ENCODE data around the gene MTSS2.

The MTSS2 gene

GRCh38 chr16:70685938-70686375 is at the start of gene MTSS2:
Gene MTSS2, minus strand, starts transcription at chr16:70686053. Its CDS starts 262 bp downstream, at chr16:70685791.
- ChIA-PET CTCF (no interaction called here), POLR2A (no interaction called here)
- no peak for TF ChIP-seq FOXM1 (IDR thresholded peaks at IDR 0.05; ENCODE audit: borderline replicate concordance)
- TF ChIP-seq LEF1 (IDR thresholded peaks at IDR 0.05; ENCODE audit: borderline replicate concordance): 0 out of 2 replicates have a peak, but pooled peaks have one; percentile 13
- peak; percentile 93 for DNase-seq (ENCODE audit: extremely low spot score)

GRCh38 chr16:70735141-70735979 is 49.5 kb upstream of the MTSS2 start:
- ChIA-PET POLR2A (no interaction called here), CTCF (no interaction called here)
- TF ChIP-seq BHLHE40 (IDR thresholded peaks at IDR 0.05; ENCODE audit: borderline replicate concordance): no peak
- no peak for TF ChIP-seq ZNF384 (IDR thresholded peaks at IDR 0.05)
- TF ChIP-seq SUZ12 (IDR thresholded peaks at IDR 0.05): no peak
- no peak for TF ChIP-seq SP1 (IDR thresholded peaks at IDR 0.05)
- TF ChIP-seq FOXA1 (IDR thresholded peaks at IDR 0.05): no peak
- TF ChIP-seq TARDBP (IDR thresholded peaks at IDR 0.05): no peak
- TF ChIP-seq ARNT (IDR thresholded peaks at IDR 0.05): no peak
- no peak for TF ChIP-seq NFRKB (IDR thresholded peaks at IDR 0.05)
- TF ChIP-seq PKNOX1 (IDR thresholded peaks at IDR 0.05): no peak
- TF ChIP-seq FOXM1 (IDR thresholded peaks at IDR 0.05; ENCODE audit: borderline replicate concordance): no peak
- TF ChIP-seq HDGF (IDR thresholded peaks at IDR 0.05; ENCODE audit: borderline replicate concordance): no peak
- no peak for TF ChIP-seq FOXK2 (IDR thresholded peaks at IDR 0.05)
- DNase-seq (ENCODE audit: extremely low spot score): no peak

- no peak for DNase-seq (ENCODE audit: extremely low spot score)
- no peak for TF ChIP-seq NFRKB (IDR thresholded peaks at IDR 0.05)
- no peak for TF ChIP-seq L3MBTL2 (conservative IDR thresholded peaks at IDR 0.05)
- no peak for TF ChIP-seq ELF4 (IDR thresholded peaks at IDR 0.05)
- no peak for TF ChIP-seq FOXM1 (IDR thresholded peaks at IDR 0.05; ENCODE audit: borderline replicate concordance)
- TF ChIP-seq SUZ12 (IDR thresholded peaks at IDR 0.05): no peak
- TF ChIP-seq ARNT (IDR thresholded peaks at IDR 0.05): no peak
- no peak for TF ChIP-seq LEF1 (IDR thresholded peaks at IDR 0.05; ENCODE audit: borderline replicate concordance)
- TF ChIP-seq SP1 (IDR thresholded peaks at IDR 0.05): no peak
- TF ChIP-seq HDGF (IDR thresholded peaks at IDR 0.05; ENCODE audit: borderline replicate concordance): no peak
- TF ChIP-seq FOXA1 (IDR thresholded peaks at IDR 0.05): no peak
- TF ChIP-seq ZNF384 (IDR thresholded peaks at IDR 0.05): no peak
- no peak for TF ChIP-seq FOXK2 (IDR thresholded peaks at IDR 0.05)
- no peak for TF ChIP-seq BHLHE40 (IDR thresholded peaks at IDR 0.05; ENCODE audit: borderline replicate concordance)
- no peak for TF ChIP-seq PKNOX1 (IDR thresholded peaks at IDR 0.05)
- no peak for TF ChIP-seq TARDBP (IDR thresholded peaks at IDR 0.05)
- no peak for TF ChIP-seq CTBP1 (IDR thresholded peaks at IDR 0.05; ENCODE audit: borderline replicate concordance)
- ChIA-PET POLR2A (no interaction called here), CTCF (no interaction called here)
Measured at GRCh38 chr16:70734522-70735095, 48.8 kb upstream of the MTSS2 start.

GRCh38 chr16:70730944-70731343 is 45.1 kb upstream of the MTSS2 start:
- CTCF ChIA-PET: no interaction called here
- TF ChIP-seq ZNF384 (IDR thresholded peaks at IDR 0.05) (no peak), FOXK2 (IDR thresholded peaks at IDR 0.05) (no peak), FOXA1 (IDR thresholded peaks at IDR 0.05) (no peak), SUZ12 (IDR thresholded peaks at IDR 0.05) (no peak), BHLHE40 (IDR thresholded peaks at IDR 0.05; ENCODE audit: borderline replicate concordance) (no peak), LEF1 (IDR thresholded peaks at IDR 0.05; ENCODE audit: borderline replicate concordance) (no peak), ARNT (IDR thresholded peaks at IDR 0.05) (no peak), NFRKB (IDR thresholded peaks at IDR 0.05) (no peak), TARDBP (IDR thresholded peaks at IDR 0.05) (no peak), FOXM1 (IDR thresholded peaks at IDR 0.05; ENCODE audit: borderline replicate concordance) (no peak)
- POLR2A ChIA-PET: no interaction called here
- DNase-seq (ENCODE audit: extremely low spot score): no peak

GRCh38 chr16:70730031-70730430 is 44.2 kb upstream of the MTSS2 start:
- CTCF ChIA-PET: no interaction called here
- no peak for DNase-seq (ENCODE audit: extremely low spot score)
- TF ChIP-seq ZNF384 (IDR thresholded peaks at IDR 0.05) (no peak), SP1 (IDR thresholded peaks at IDR 0.05) (no peak), PKNOX1 (IDR thresholded peaks at IDR 0.05) (no peak), LEF1 (IDR thresholded peaks at IDR 0.05; ENCODE audit: borderline replicate concordance) (no peak), SUZ12 (IDR thresholded peaks at IDR 0.05) (no peak), NFRKB (IDR thresholded peaks at IDR 0.05) (no peak), L3MBTL2 (conservative IDR thresholded peaks at IDR 0.05) (no peak), CTBP1 (IDR thresholded peaks at IDR 0.05; ENCODE audit: borderline replicate concordance) (no peak), FOXK2 (IDR thresholded peaks at IDR 0.05) (no peak), FOXA1 (IDR thresholded peaks at IDR 0.05) (no peak), ELF4 (IDR thresholded peaks at IDR 0.05) (no peak), TARDBP (IDR thresholded peaks at IDR 0.05) (no peak), FOXM1 (IDR thresholded peaks at IDR 0.05; ENCODE audit: borderline replicate concordance) (no peak), HDGF (IDR thresholded peaks at IDR 0.05; ENCODE audit: borderline replicate concordance) (no peak)
- POLR2A ChIA-PET: no interaction called here

- TF ChIP-seq LEF1 (IDR thresholded peaks at IDR 0.05; ENCODE audit: borderline replicate concordance) (no peak), NFRKB (IDR thresholded peaks at IDR 0.05) (no peak)
- DNase-seq (ENCODE audit: extremely low spot score): no peak
- ChIA-PET POLR2A (no interaction called here), CTCF (no interaction called here)
Measured at GRCh38 chr16:70729292-70729691, 43.4 kb upstream of the MTSS2 start.

Data from HEK293T (cell line).